NCI-H2081 (cell line): ENCODE measurements around the gene IL2RA.
"Not testable (repeated sequence)": the region's sequence is repeated elsewhere in the genome, so short reads cannot be mapped to it uniquely, and the experiment has no call there.

ENCODE experiments used
- DNase-seq, 2 experiments: peaks; one replicate each; lab custom pipeline; 2025; lab: John Stamatoyannopoulos, UW

The IL2RA gene

DNA sequence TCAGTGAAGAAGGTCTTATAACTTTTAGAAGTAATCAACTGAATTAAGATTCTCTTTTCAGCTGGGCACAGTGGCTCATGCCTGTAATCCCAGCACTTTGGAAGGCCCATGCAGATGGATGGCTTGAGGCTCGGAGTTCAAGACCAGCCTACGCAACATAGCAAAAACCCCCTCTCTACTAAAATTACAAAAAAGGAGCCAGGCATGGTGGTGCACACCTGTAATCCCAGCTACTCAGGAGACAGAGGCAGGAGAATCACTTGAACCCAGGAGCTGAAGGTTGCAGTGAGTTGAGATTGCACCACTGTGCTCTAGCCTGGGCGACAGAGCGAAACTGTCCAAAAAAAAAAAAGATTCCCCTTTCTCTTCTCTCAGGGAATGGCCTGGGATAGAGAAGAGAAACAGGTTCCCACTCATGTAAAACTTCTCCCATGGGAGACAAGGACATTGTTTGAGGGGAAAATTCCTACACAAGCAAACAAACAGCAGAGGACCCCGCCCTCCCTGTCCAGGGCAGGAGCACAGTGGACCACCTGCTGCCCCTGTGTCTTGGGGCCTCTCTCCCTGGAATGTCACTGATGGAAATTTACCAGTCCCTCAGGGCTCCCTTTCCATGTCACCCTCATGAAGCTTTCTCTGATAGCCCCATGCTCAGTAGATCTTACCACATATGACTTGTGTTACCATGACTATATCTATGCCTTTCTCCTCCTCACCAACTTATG, 5.6 kb downstream of the IL2RA start:
- DNase-seq, result no peak

DNA sequence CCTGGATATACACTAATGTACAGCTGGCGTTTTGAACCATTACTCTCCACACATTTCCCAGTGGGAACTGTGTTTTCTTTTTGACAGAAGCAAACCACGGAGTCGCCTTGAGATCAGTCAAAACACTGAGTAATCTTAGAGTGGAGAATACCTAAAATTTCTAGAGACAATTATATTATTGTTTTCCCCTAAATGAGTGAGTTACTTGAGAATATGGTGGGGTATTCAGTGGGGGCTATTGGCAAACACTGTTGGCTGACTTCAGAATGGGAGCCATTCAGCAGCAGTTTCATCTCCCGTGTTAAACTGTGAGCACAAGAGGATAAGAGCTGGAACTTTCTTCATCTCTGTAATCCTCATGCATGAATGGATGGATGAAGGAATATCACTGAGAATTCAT, 6.2 kb downstream of the IL2RA start:
- DNase-seq, result no peak

DNA sequence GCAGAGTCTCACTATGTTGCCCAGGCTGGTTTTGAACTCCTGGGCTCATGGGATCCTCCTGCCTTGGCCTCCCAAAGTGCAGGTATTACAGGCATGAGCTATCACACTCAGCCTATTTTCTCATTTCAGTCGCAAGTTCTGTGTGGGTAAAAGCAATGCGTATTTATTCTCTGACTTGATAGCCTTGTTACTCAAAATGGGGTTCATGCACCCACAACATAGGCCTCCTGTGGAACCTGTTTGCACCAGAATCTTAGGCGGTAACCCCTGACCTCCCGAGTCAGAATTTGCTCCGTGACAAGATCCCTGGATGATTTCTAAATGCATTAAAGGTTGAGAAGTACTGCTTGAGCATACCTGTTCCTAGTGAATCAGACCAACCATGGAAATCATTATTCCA, 7.3 kb downstream of the IL2RA start:
- no peak for DNase-seq

DNA sequence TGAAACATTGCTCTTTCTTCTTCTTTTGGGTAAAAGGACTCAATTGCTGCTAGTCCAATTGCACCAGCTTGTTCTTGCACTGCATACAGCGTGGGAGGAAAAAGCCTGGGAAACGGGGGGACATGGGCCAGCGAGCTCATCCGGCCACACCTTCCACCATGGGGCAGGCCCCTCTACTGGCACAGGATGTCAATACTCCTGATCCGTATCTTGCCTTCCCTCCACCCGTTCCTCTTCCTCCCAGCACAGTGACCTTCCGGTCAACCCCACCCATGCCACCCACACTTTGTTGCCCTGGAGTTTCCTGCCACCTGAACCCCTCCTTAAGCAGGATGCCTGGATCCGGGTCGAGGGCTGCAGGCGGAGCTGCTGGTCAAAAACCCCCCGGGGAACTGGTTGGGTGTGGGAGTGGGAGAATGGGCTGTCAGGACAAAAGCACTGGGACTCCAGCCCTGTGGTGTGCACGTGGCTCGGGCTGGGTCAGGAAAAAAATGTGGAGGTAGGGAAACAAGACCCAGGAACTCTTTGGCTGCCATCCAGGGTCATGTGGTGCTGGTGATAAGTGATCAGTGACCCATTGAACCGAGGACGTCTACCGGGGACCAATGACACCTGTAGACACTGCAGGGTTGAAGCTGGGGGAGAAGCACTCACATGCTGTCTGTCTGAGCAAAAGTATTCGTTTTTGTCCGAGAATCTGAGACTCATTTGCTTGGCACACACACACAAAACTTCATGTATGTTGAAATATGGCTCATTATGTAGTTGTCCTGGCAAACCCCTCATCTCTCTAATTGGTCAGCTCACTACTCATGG, 8.1 kb downstream of the IL2RA start:
- no peak for DNase-seq

DNA sequence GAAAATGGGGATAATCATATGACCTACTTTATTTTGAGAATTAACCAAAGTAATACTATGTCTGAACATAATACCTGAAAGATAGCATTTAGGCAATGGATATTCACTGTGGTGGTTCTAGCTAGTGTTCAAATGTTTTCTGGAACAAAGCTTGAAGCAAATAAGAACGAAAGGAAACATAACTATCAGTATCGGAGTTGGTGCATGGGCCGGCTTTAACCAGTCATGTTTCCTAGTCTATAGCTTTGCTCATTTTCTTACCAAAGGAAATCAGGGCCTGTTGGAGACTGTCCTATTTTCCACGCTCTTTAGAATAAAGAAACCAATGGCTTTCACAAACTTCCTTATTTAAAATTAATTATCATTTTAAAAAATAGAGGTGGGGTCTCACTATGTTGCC, 8.9 kb downstream of the IL2RA start:
- DNase-seq, result no peak

DNA sequence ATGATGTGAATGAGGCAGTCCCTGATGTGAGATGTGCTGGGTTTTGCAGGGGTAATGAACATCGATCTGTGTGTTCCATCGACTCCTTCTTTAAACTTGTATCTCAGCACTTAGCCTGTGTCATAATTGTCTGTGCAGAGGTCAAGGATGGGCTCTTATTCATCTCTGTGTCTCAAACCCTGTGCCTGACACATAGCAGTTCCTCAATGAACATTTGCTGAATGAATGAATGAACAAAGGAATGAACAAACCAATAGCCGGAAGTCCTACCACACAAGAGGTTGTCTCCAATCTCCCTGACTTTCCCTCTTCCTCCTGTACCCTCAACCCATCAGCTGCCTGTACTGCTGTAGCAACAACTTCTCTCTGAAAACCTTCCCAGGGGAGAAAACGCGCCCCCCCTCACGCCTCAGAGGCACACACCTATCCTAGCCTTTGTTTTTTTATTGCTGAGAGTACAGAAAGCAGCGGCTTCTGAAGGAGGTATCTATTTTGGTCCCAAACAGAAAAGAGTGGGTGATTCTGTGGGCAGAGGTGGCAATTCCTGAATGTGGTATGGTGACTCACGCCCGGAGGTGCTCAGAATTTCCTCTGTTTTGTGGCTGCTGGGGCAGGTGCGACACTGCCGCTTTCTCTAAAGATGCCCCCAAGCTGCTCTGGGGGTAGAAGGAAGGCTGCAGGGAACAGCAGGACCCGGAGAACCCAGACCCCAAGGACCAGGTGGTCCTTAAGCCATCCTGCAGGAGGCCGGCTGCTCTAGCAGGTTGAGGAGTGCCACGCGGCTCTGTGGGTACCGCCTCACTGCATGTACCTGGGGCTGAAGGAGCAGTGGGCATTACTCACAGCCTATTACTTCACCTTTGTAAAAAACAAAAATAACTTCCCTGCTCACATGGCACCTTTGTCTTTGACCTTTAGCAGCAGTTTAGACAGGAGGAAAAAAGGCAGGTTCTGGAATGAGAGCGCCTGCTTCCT, 9.6 kb downstream of the IL2RA start:
- DNase-seq, result no peak

DNA sequence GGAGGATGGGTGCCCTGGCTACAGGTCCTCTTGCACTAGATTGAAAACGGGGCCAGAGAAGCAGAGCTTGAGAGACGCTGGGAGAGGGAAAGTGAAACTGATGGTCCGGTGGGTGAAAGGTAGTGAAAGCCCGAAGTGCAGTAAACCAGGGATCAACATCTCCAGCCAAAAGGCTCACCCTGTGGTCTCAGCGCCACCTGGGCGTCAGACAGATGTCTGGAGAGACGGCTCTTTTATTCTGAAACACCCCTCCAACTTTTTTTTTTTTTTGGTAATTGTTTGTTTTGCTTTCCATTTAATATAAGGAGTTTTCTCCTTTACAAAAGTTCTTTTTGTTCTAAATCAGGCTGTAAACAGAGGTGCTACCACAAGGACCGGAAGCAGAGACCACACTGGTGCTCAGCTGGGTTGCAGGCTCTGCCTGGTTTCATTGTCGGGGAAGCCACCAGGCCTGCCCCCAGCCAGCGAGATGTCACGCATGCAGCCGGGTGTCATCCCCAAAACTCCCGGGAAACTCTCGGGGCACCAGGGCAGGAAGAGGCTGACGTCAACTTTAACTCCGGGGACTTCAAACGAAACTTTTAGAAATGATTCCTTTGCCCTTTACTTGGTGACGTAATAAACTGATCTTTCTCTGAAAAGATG, 11.2 kb downstream of the IL2RA start:
- DNase-seq, result no peak

DNA sequence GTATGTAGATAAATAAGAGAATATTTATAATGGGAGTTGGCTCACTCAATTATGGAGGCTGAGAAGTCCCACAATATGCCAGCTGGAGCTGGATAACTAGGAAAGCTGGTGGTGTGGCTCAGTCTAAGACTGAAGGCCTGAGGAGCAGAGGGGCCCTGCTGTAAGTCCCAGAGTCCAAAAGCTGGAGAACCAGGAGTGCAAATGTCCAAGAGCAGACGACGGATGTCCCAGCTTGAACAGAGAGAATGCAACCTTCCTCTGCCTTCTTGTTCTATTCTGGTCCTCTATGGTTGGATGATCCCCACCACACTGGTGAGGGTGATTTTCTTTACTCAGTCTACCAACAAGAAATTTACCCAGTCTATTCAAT, 13.2 kb downstream of the IL2RA start:
- DNase-seq, result no peak

DNA sequence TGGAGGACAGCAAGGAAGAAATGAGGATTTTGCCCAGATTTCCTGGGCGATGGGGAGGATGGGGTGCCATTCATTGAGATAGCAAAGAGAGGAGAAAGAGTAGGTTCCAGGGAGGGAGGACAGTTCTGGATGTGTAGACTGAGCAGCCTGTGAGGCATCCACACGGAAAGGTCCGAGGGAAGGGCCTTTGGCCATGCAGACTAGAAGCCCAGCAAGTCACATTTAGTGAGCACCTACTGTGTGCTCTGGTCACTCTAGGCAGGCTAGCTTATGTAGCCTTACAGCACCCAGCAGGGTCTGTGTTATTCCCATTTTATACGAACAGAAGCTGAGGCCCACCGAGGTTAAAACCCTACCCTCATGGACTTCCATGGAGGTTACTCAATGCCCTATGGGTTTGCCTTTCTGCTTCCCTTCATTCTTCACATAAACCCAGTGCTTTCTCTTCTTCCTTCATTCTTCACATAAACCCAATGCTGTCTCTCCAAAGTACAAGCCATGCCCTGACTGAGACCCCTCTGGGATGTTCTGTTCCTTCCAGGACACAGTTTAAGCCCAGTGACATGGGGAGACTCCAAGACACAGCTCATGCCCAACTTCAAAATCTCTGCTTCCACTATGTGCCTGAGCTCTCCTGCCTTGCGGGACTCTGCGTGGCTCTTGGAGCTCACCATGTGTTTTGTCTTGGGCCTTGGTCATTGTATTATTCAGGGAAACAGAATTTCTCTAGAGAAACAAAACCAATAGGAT, 13.7 kb downstream of the IL2RA start:
- no peak for DNase-seq

DNA sequence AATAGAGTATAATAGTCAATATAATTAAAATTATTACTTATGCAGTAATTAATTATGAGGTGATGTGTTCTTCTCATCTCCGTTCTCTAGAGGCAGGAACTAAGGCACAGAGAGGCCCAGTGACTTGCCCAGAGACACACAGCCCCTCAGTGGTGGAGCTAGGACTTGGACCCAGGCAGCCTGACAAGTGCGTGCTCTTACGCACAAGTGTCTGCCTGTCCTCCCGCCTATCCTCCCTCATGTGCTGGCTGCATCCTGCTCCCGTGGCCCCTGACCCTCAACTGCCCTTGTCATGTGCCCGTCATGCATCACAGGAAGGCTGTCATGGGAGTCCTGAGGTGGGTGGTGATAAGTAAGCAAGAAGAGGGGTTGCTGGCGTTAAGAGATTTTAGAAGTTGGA, 14.3 kb downstream of the IL2RA start:
- no peak for DNase-seq

DNA sequence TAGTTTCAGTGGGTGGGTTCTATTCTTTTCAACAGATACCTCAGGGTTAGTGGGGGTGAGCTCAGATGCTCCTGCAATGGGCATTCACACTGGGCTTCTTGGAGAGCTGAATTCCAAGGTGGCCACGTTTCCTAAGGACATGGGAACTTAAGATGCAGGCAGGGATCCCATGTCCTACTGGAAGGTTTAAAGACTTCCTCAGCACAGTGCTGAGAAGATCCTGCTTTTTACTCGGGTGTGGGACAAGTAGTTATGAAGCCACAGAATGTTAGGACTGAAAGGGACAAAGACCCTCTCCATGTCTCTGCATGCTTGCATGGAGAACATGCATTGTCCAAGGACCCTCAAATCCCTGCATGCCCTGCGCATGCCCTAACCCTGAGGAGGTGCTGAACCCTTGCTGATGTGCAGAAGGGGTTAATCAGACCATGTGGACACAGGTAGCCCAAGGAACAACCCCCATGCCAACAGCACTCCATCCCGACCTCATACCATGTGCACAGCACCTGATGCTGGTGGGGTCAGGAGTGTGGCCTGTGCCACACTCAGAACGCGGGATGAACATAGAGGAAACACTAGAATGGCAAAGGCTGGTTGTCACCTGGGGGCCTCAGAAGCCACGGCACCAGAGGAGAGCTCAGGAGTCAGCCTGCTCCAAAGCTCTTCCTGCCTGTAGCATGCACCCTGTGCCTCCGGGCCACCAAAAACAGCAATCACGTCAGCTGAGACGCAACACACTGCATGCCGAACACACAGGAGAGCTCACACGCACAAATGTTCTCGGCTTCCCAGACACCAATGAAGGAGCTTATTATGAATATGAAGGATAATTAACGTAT, 15.2 kb downstream of the IL2RA start:
- DNase-seq, result no peak

DNA sequence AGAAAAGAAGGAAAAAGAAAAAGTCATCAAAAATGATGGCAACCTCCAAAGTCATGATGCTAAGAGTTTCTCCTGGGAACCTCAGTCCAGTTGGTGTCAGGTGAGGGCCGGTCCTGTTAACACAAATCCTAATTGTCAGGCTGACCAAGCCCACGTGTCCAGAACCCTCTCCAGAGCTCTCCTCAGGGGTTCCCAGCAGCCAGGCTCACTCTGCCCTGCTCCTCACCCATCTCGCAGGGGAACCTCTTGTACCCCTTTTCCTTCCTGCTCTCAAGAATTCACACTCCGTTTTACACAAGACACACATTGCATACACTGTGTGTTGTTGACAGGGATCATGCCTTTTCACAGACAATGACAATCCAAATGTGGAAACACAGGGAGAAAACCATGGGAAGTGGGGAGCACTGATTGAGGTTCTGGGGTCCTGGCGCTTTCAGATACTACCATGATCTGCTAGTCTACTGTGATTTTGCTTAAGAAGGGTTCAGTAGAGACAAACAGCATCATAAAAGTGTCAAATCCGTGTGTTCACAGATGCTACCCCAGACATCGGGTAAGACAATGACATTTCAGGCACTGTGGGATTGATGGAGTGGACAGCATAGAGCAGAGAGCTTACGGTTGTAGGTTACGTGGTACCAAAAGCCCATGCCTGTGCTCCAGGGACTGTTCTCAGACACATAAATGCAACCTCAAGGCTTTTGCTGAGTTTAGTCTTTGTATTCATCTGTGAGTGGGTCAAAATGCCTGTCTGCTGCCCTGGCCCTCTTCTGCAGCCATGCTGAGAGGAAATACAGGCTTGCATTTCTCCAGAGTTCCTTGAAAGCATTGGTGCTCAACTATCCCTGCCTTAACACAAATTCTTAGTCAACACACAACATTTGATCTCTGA, 16.0 kb downstream of the IL2RA start:
- DNase-seq, result no peak

DNA sequence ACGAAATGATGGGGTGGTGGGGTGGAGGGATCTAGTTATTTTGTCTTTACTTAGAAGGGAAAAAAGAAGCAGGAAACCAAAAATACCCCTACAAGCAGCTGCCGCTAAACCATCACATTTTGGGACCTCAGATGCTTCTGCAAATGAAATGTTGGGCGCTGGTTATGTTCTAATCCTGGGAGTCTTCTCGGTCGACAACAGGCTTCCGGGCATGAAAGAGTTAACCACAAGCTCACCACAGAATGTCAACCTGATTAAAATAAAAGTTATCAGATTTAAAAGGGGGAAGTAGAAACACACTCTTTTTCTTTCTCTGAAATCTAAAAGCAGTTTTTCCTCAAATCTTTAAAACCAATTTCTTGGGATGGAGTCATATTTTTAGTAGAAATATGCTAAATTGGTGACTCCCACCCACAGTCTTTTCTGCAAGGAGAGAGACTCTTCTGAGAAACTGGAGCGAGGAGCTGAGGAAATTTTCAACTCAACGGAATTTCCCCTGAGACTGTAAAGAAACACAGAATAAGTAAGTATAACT, 16.8 kb downstream of the IL2RA start:
- no peak for DNase-seq

DNA sequence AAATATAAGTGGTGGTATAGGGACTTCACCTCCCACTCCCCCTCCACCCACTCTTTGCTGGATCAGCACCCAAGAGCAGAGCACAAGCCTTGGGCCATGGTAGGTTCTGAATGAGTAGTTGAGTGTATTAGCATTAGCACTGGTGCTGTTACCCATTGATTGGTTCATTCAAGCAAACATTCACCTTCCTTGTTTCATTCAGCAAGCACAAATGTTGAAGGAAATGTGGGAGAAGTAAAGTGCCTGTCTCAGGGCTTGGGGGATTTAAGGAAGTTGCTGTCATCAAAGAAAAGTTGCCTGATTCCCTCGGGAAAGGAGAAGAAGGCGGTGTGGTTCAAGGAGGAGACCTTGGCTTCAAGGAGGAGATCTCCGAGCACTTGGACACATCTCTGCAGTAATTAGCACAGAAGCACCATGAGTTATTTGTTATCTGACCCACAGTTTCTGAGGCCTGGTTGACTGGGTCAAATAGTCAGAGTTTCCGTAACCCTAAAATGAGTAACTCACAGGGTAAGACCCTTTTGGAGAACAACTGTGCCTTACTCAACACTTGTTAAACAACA, 17.3 kb downstream of the IL2RA start:
- DNase-seq, result no peak

DNA sequence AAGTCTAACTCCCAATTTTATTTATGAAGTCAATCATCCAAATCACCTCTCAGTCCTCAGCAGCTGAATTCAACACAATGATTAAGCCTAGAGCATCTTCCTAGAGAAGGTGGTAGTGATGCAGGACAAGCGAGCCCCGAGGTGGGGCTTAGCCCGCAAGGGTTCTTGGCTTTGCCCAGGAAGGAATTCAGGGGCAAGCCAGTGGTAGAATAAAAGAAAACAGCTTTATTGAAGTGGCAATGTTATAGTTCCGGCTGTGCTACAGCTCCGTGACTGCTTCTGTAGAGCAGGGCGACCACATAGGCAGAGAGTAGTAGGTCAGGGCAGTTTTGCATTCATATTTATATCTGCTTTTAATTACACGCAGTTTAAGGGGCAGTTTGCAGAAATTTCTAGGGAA, 18.1 kb downstream of the IL2RA start:
- DNase-seq, result no peak

DNA sequence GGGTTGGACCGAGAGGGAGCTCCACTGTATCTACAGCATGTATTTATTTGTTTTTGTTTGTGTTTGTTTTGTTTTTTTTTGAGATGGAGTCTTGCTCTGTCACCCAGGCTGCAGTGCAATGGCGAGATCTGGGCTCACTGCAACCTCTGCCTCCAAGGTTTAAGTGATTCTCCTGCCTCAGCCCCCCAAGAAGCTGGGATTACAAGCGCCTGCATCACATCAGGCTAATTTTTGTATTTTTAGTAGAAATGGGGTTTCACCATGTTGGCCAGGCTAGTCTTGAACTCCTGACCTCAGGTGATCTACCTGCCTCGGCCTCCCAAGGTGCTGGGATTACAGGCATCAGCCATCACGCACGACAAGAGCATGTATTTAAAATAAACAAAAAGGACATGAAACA, 18.8 kb downstream of the IL2RA start:
- not testable (repeated sequence) for DNase-seq

DNA sequence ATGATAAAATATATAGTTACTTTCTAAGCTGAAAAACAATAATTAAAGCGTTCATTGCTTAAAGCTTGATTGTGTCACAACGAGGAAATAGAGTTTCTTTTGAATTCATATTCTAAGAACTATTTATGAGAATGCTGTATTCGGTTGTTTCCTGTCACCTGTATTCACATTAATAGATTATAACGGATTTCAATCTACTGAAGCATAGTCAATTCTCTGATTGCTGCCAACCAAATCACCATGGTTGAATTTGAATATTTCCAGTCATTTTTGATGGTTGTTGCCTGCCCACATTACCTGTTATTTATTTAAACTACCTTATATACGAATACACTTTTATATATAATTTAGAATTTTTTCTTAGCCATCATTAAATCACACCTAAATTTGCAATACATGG, 22.0 kb downstream of the IL2RA start:
- DNase-seq, result no peak

DNA sequence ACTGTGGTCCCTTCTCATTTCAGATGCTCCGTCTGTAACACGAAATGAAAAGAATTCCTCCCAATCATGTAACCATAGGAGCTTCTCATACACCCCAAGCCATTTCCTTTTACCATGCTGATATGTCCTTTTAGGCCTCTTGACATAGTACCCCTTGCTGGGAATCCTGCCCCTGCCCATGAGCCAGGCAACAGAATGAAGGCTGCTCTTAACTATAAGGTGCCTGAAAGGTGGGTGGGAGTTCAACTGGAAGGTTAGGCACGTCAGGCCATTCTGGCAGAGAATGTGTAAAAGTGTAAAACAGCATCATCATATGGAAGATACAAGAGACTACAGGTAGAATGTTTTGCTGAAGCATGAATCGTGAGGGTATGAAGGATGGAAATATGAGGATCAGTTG, 22.5 kb downstream of the IL2RA start:
- no peak for DNase-seq
